ENCODE results near the gene PLPPR1. TPM values are rescaled to one million over a fixed set of nuclear protein-coding genes. Genes with fewer than 3 reads are reported as not detected.

The PLPPR1 gene
- total and polyA plus RNA-seq, 2 donors (not counting 3 experiments of a cell fraction or from before 2014, with no cell fraction given), result 0.18 to 0.50 TPM

GRCh38 chr9:101254733-101255433 lies 226.4 kb downstream of the PLPPR1 start:
- FAIRE-seq, result no peak
- CTCF ChIA-PET, result no interaction called here
- H3K9me1 ChIP-seq (replicated peaks; ENCODE audit: control insufficient read depth, extremely low read depth, insufficient read depth, low read length), result no peaks in the 10 kb centered on the region

More at GRCh38 chr9:101254733-101255433, 226.4 kb downstream of the PLPPR1 start:
- Histone ChIP-seq H4K20me1 (replicated peaks; ENCODE audit: control insufficient read depth, extremely low read depth, insufficient read depth, low read length) (no peaks in the 10 kb centered on the region), H3K79me2 (ENCODE audit: control insufficient read depth, insufficient read depth, low read length) (no peaks in the 10 kb centered on the region), H3K36me3 (ENCODE audit: control insufficient read depth in 2 of 2, extremely low read depth in 1 of 2, insufficient read depth in 2 of 2, low read length in 2 of 2) (no peaks in the 10 kb centered on the region), H3K4me3 (replicated peaks in 1 of 3; ENCODE audit: insufficient read depth in 1 of 3, low read depth in 1 of 3, low read length in 3 of 3) (no peak overlapping the region), H3K4me2 (ENCODE audit: insufficient read depth, low read length) (no peak overlapping the region), H2AFZ (ENCODE audit: low read depth, low read length) (no peak overlapping the region), H3K27ac (ENCODE audit: insufficient read depth, low read depth, low read length) (no peak overlapping the region), H3K9me3 (replicated peaks; ENCODE audit: control insufficient read depth, insufficient read depth, low read length) (no peaks in the 10 kb centered on the region), H3K9ac (replicated peaks; ENCODE audit: extremely low read depth, insufficient read depth, low read length) (no peak overlapping the region), H3K4me1 (ENCODE audit: control insufficient read depth, extremely low read depth, insufficient read depth, low read length) (no peaks in the 10 kb centered on the region), H3K27me3 (ENCODE audit: control insufficient read depth in 2 of 2, insufficient read depth in 2 of 2, low read length in 2 of 2) (no peaks in the 10 kb centered on the region)
- DNase-seq (ENCODE audit: low read depth, low spot score), result no peak
- no peak for TF ChIP-seq CTCF (IDR thresholded peaks at IDR 0.05; ENCODE audit: extremely low read depth in 1 of 2, insufficient read depth in 1 of 2, low read depth in 1 of 2, low read length in 2 of 2)
- no peak for TF ChIP-seq EZH2 (IDR thresholded peaks at IDR 0.05; ENCODE audit: borderline replicate concordance, low read depth, low read length, severe bottlenecking)
- no peak for TF ChIP-seq GATA2 (IDR thresholded peaks at IDR 0.05; ENCODE audit: insufficient read depth, insufficient read length, low read depth, low read length)
- no peak for TF ChIP-seq FOS (IDR thresholded peaks at IDR 0.05; ENCODE audit: borderline replicate concordance, insufficient read depth, low read length)
- TF ChIP-seq POLR2A (IDR thresholded peaks at IDR 0.05; ENCODE audit: low read depth, low read length), result no peak
- no peak for TF ChIP-seq MAX (IDR thresholded peaks at IDR 0.05; ENCODE audit: insufficient read depth, insufficient read length)
- no peak for TF ChIP-seq JUN (IDR thresholded peaks at IDR 0.05; ENCODE audit: borderline replicate concordance, insufficient read depth, insufficient read length, low read depth)
- intact Hi-C loops (cut with micrococcal nuclease), result no loop called here
- dilution Hi-C loops (cut with MboI; ENCODE audit: extremely low pct_ligation_motif_present, low sequenced_read_pairs), result no loop called here
- POLR2A ChIA-PET, result no interaction called here
- BruUV-seq (replicated peaks), result no TSS peak
